ENCODE data around the gene BFAR. TPM values are rescaled to one million over a fixed set of nuclear protein-coding genes. Genes with fewer than 3 reads are reported as not detected.

Gene BFAR
- total and polyA plus RNA-seq, 9 of the 15 experiments (the other 6 are each of a cell fraction or from before 2014, with no cell fraction given): 45.0 to 82.6 (median 60.4) TPM

DNA sequence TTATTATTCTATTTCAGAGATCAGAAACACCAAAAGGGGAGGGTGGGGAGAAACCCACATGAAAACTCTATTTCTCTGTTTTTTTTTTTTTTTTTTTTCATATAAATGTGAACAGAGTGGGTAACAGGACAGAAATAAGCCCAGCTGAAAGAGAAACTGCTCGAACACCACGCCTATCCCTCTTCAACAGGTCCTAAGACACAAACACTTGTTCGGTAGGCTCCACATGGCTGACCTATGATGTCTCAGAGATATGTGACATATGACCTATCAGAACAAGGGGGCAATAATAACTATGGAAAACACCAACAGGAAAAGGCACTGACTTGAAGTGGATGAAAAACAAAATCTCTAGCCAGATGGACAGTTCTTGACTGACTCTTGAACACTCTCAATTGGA is 47.5 kb upstream of the BFAR start:
- ChIA-PET CTCF (ENCODE audit: low intra/inter-chr PET ratio) (no interaction called here), POLR2A (interaction anchor here (1.5 to 1.6 kb wide), 2 partner anchors 11 to 14 kb away, joined by 3 to 4 read pairs; no protein-coding TSS in a partner anchor)
- no peak overlapping the region for H3K4me2 ChIP-seq (ENCODE audit: insufficient read depth, low read length)
- ATAC-seq: no peak
- BruUV-seq (replicated peaks): no TSS peak
- no peaks in the 10 kb centered on the region for H4K20me1 ChIP-seq (replicated peaks; ENCODE audit: control insufficient read depth, insufficient read depth, low read length)
- in situ Hi-C loops (cut with MboI): no loop called here
- no peak for DNase-seq (ENCODE audit: extremely low read depth in 1 of 4, low spot score in 3 of 4)
- H2AFZ ChIP-seq (ENCODE audit: low read depth, low read length): no peak overlapping the region
- H3K4me3 ChIP-seq: no peak overlapping the region
- H3K27me3 ChIP-seq (ENCODE audit: control insufficient read depth in 2 of 2, insufficient read depth in 2 of 2, low read length in 2 of 2): no peaks in the 10 kb centered on the region
- H3K36me3 ChIP-seq (ENCODE audit: control insufficient read depth, insufficient read depth, low read length): peaks cover 77% of the 10 kb centered on the region
- no peak overlapping the region for H3K27ac ChIP-seq (ENCODE audit: extremely low read depth, low read depth, low read length)
- H3K9me3 ChIP-seq (replicated peaks; ENCODE audit: control insufficient read depth, insufficient read depth, low read depth, low read length): no peaks in the 10 kb centered on the region
- no peaks in the 10 kb centered on the region for H3K9me1 ChIP-seq (ENCODE audit: control insufficient read depth, insufficient read depth, low read length)
- no peak overlapping the region for H3K9ac ChIP-seq (ENCODE audit: insufficient read depth in 1 of 2, low read depth in 2 of 2, low read length in 2 of 2)
- no peak for FAIRE-seq
- 82% methylated on average over 3 of the region's 3 CpGs for WGBS (ENCODE audit: insufficient coverage, low coverage, missing lambda C conversion rate)
- intact Hi-C loops (cut with micrococcal nuclease): no loop called here
- H3K79me2 ChIP-seq (ENCODE audit: control insufficient read depth, insufficient read depth, low read length): no peaks in the 10 kb centered on the region
- no peaks in the 10 kb centered on the region for H3K4me1 ChIP-seq (replicated peaks in 1 of 2; ENCODE audit: control insufficient read depth in 2 of 2, insufficient read depth in 2 of 2, low read length in 2 of 2)
- TF ChIP-seq, protein P1, sequence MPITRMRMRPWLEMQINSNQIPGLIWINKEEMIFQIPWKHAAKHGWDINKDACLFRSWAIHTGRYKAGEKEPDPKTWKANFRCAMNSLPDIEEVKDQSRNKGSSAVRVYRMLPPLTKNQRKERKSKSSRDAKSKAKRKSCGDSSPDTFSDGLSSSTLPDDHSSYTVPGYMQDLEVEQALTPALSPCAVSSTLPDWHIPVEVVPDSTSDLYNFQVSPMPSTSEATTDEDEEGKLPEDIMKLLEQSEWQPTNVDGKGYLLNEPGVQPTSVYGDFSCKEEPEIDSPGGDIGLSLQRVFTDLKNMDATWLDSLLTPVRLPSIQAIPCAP (CRISPR knock-in tag; IDR thresholded peaks at IDR 0.05; ENCODE audit: borderline replicate concordance): no peak
- TF ChIP-seq, protein P2, sequence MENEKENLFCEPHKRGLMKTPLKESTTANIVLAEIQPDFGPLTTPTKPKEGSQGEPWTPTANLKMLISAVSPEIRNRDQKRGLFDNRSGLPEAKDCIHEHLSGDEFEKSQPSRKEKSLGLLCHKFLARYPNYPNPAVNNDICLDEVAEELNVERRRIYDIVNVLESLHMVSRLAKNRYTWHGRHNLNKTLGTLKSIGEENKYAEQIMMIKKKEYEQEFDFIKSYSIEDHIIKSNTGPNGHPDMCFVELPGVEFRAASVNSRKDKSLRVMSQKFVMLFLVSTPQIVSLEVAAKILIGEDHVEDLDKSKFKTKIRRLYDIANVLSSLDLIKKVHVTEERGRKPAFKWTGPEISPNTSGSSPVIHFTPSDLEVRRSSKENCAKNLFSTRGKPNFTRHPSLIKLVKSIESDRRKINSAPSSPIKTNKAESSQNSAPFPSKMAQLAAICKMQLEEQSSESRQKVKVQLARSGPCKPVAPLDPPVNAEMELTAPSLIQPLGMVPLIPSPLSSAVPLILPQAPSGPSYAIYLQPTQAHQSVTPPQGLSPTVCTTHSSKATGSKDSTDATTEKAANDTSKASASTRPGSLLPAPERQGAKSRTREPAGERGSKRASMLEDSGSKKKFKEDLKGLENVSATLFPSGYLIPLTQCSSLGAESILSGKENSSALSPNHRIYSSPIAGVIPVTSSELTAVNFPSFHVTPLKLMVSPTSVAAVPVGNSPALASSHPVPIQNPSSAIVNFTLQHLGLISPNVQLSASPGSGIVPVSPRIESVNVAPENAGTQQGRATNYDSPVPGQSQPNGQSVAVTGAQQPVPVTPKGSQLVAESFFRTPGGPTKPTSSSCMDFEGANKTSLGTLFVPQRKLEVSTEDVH (IDR thresholded peaks at IDR 0.05; ENCODE audit: low read depth, partially characterized antibody): no peak
- no peak for TF ChIP-seq ZNF140 (CRISPR knock-in tag; IDR thresholded peaks at IDR 0.05)
- no peak for TF ChIP-seq CHCHD3 (CRISPR knock-in tag; IDR thresholded peaks at IDR 0.05)
- TF ChIP-seq MAFG (tag; conservative IDR thresholded peaks at IDR 0.05): no peak
- TF ChIP-seq ARID1B (IDR thresholded peaks at IDR 0.05): no peak
- no peak for TF ChIP-seq ZNF23 (CRISPR knock-in tag; IDR thresholded peaks at IDR 0.05)
- TF ChIP-seq TBL1XR1 (IDR thresholded peaks at IDR 0.05; ENCODE audit: low read length in 2 of 2): no peak
- TF ChIP-seq, protein P3, sequence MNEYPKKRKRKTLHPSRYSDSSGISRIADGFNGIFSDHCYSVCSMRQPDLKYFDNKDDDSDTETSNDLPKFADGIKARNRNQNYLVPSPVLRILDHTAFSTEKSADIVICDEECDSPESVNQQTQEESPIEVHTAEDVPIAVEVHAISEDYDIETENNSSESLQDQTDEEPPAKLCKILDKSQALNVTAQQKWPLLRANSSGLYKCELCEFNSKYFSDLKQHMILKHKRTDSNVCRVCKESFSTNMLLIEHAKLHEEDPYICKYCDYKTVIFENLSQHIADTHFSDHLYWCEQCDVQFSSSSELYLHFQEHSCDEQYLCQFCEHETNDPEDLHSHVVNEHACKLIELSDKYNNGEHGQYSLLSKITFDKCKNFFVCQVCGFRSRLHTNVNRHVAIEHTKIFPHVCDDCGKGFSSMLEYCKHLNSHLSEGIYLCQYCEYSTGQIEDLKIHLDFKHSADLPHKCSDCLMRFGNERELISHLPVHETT (CRISPR knock-in tag; conservative IDR thresholded peaks at IDR 0.05 in 1 of 2, IDR thresholded peaks at IDR 0.05 in 1 of 2): no peak
- TF ChIP-seq, protein P4, sequence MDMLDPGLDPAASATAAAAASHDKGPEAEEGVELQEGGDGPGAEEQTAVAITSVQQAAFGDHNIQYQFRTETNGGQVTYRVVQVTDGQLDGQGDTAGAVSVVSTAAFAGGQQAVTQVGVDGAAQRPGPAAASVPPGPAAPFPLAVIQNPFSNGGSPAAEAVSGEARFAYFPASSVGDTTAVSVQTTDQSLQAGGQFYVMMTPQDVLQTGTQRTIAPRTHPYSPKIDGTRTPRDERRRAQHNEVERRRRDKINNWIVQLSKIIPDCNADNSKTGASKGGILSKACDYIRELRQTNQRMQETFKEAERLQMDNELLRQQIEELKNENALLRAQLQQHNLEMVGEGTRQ (CRISPR knock-in tag; IDR thresholded peaks at IDR 0.05): no peak
- no peak for TF ChIP-seq TCF7L2 (IDR thresholded peaks at IDR 0.05; ENCODE audit: low read depth, low read length)
- TF ChIP-seq CREB1 (IDR thresholded peaks at IDR 0.05): no peak
- no peak for TF ChIP-seq CREB1 (CRISPR knock-in tag; IDR thresholded peaks at IDR 0.05)
- TF ChIP-seq ZNF57 (CRISPR knock-in tag; IDR thresholded peaks at IDR 0.05): no peak
- no peak for TF ChIP-seq MCM2 (IDR thresholded peaks at IDR 0.05; ENCODE audit: low read depth)

Data from K562 (cell line).